ENCODE results near the gene ASB3.
A peak's percentile ranks its signal among the peaks of the same experiment; 100 is the strongest.
"Not testable (repeated sequence)": the region's sequence is repeated elsewhere in the genome, so short reads cannot be mapped to it uniquely, and the experiment has no call there.

Gene ASB3

GRCh38 chr2:53720944-53721343 is 65.8 kb downstream of the ASB3 start:
- not testable (repeated sequence) for H3K27me3 ChIP-seq (ENCODE audit: control insufficient read depth in 1 of 2, insufficient read depth in 1 of 2, low read length in 2 of 2); H3K4ac ChIP-seq (ENCODE audit: low read depth in 1 of 2, low read length in 2 of 2); H2AK5ac ChIP-seq (ENCODE audit: low read length, severe bottlenecking); DNase-seq; H3K9ac ChIP-seq (ENCODE audit: low read length); H2BK15ac ChIP-seq (ENCODE audit: low read depth, poor library complexity, severe bottlenecking); H2AFZ ChIP-seq (ENCODE audit: low read depth, low read length); H3K9me3 ChIP-seq (ENCODE audit: control insufficient read depth, low read length); H3K36me3 ChIP-seq (ENCODE audit: control insufficient read depth in 1 of 2, insufficient read depth in 2 of 2, low read depth in 1 of 2, low read length in 2 of 2); H3K14ac ChIP-seq (ENCODE audit: low read length in 2 of 2); H3K23ac ChIP-seq (ENCODE audit: low read length in 2 of 2); H2BK5ac ChIP-seq (ENCODE audit: low read depth, low read length, poor library complexity, severe bottlenecking); H3K4me3 ChIP-seq (ENCODE audit: insufficient read depth in 1 of 2, low read depth in 1 of 2, low read length in 2 of 2); H4K8ac ChIP-seq (ENCODE audit: low read length); H2BK12ac ChIP-seq (ENCODE audit: low read length in 2 of 2); H3K18ac ChIP-seq (ENCODE audit: low read depth in 1 of 2, low read length in 2 of 2); H3K4me2 ChIP-seq (ENCODE audit: low read length, poor library complexity, severe bottlenecking); H4K91ac ChIP-seq (ENCODE audit: low read length); H3K27ac ChIP-seq (ENCODE audit: low read length, poor library complexity, severe bottlenecking); H3K4me1 ChIP-seq (ENCODE audit: control insufficient read depth, insufficient read depth, low read depth, low read length); H2BK120ac ChIP-seq (ENCODE audit: low read depth, low read length)
- WGBS, result 83% methylated on average over 1 of the region's 3 CpGs
- H3K79me1 ChIP-seq (replicated peaks; ENCODE audit: low read length, poor library complexity, severe bottlenecking), result peaks cover 19% of the 10 kb centered on the region

GRCh38 chr2:53715568-53715967 is 71.2 kb downstream of the ASB3 start:
- Histone ChIP-seq H3K14ac (ENCODE audit: low read length in 2 of 2) (no peak overlapping the region), H3K4ac (ENCODE audit: low read depth in 1 of 2, low read length in 2 of 2) (no peak overlapping the region), H3K9ac (ENCODE audit: low read length) (no peak overlapping the region), H3K4me1 (ENCODE audit: control insufficient read depth, insufficient read depth, low read depth, low read length) (no peaks in the 10 kb centered on the region), H2BK15ac (ENCODE audit: low read depth, poor library complexity, severe bottlenecking) (no peak overlapping the region), H3K79me1 (replicated peaks; ENCODE audit: low read length, poor library complexity, severe bottlenecking) (peaks cover 12% of the 10 kb centered on the region), H3K27ac (ENCODE audit: low read length, poor library complexity, severe bottlenecking) (no peak overlapping the region), H3K23ac (ENCODE audit: low read length in 2 of 2) (no peak overlapping the region), H3K27me3 (ENCODE audit: control insufficient read depth in 1 of 2, insufficient read depth in 1 of 2, low read length in 2 of 2) (no peaks in the 10 kb centered on the region), H4K91ac (ENCODE audit: low read length) (no peak overlapping the region), H4K8ac (ENCODE audit: low read length) (no peak overlapping the region), H3K4me2 (ENCODE audit: low read length, poor library complexity, severe bottlenecking) (no peak overlapping the region), H2AFZ (ENCODE audit: low read depth, low read length) (no peak overlapping the region), H3K36me3 (ENCODE audit: control insufficient read depth in 1 of 2, insufficient read depth in 2 of 2, low read depth in 1 of 2, low read length in 2 of 2) (peaks cover 6 to 17% of the 10 kb centered on the region in 2 experiments), H3K9me3 (ENCODE audit: control insufficient read depth, low read length) (no peaks in the 10 kb centered on the region), H2BK120ac (ENCODE audit: low read depth, low read length) (no peak overlapping the region), H3K18ac (ENCODE audit: low read depth in 1 of 2, low read length in 2 of 2) (no peak overlapping the region), H2BK5ac (ENCODE audit: low read depth, low read length, poor library complexity, severe bottlenecking) (no peak overlapping the region), H2BK12ac (ENCODE audit: low read length in 2 of 2) (no peak overlapping the region), H2AK5ac (ENCODE audit: low read length, severe bottlenecking) (no peak overlapping the region), H3K4me3 (ENCODE audit: insufficient read depth in 1 of 2, low read depth in 1 of 2, low read length in 2 of 2) (no peak overlapping the region)
- DNase-seq, result peak; percentile 22

GRCh38 chr2:53711271-53711780 is 75.4 kb downstream of the ASB3 start:
- Histone ChIP-seq H2BK5ac (ENCODE audit: low read depth, low read length, poor library complexity, severe bottlenecking) (no peak overlapping the region), H3K79me1 (replicated peaks; ENCODE audit: low read length, poor library complexity, severe bottlenecking) (peaks cover 3% of the 10 kb centered on the region), H3K23ac (ENCODE audit: low read length in 2 of 2) (no peak overlapping the region), H3K4ac (ENCODE audit: low read depth in 1 of 2, low read length in 2 of 2) (no peak overlapping the region), H2AK5ac (ENCODE audit: low read length, severe bottlenecking) (no peak overlapping the region), H3K18ac (ENCODE audit: low read depth in 1 of 2, low read length in 2 of 2) (no peak overlapping the region), H2BK120ac (ENCODE audit: low read depth, low read length) (no peak overlapping the region), H2BK12ac (ENCODE audit: low read length in 2 of 2) (no peak overlapping the region), H4K91ac (ENCODE audit: low read length) (no peak overlapping the region), H2BK15ac (ENCODE audit: low read depth, poor library complexity, severe bottlenecking) (no peak overlapping the region), H3K4me3 (ENCODE audit: insufficient read depth in 1 of 2, low read depth in 1 of 2, low read length in 2 of 2) (no peak overlapping the region), H3K4me2 (ENCODE audit: low read length, poor library complexity, severe bottlenecking) (no peak overlapping the region), H3K14ac (ENCODE audit: low read length in 2 of 2) (no peak overlapping the region), H4K8ac (ENCODE audit: low read length) (no peak overlapping the region), H2AFZ (ENCODE audit: low read depth, low read length) (no peak overlapping the region), H3K9ac (ENCODE audit: low read length) (no peak overlapping the region), H3K27ac (ENCODE audit: low read length, poor library complexity, severe bottlenecking) (no peak overlapping the region), H3K27me3 (ENCODE audit: control insufficient read depth in 1 of 2, insufficient read depth in 1 of 2, low read length in 2 of 2) (no peaks in the 10 kb centered on the region), H3K36me3 (ENCODE audit: control insufficient read depth in 1 of 2, insufficient read depth in 2 of 2, low read depth in 1 of 2, low read length in 2 of 2) (peaks cover 27 to 48% of the 10 kb centered on the region in 2 experiments), H3K4me1 (ENCODE audit: control insufficient read depth, insufficient read depth, low read depth, low read length) (no peaks in the 10 kb centered on the region), H3K9me3 (ENCODE audit: control insufficient read depth, low read length) (peaks cover 12% of the 10 kb centered on the region)
- DNase-seq, result no peak
- WGBS, result 97% methylated on average over 7 of the region's 7 CpGs

- Histone ChIP-seq H4K8ac (ENCODE audit: low read length) (no peak overlapping the region), H3K18ac (ENCODE audit: low read depth in 1 of 2, low read length in 2 of 2) (no peak overlapping the region), H3K23ac (ENCODE audit: low read length in 2 of 2) (no peak overlapping the region), H3K9me3 (ENCODE audit: control insufficient read depth, low read length) (peaks cover 12% of the 10 kb centered on the region), H3K9ac (ENCODE audit: low read length) (no peak overlapping the region), H3K27me3 (ENCODE audit: control insufficient read depth in 1 of 2, insufficient read depth in 1 of 2, low read length in 2 of 2) (no peaks in the 10 kb centered on the region), H2BK120ac (ENCODE audit: low read depth, low read length) (no peak overlapping the region), H2AK5ac (ENCODE audit: low read length, severe bottlenecking) (no peak overlapping the region), H3K36me3 (ENCODE audit: control insufficient read depth in 1 of 2, insufficient read depth in 2 of 2, low read depth in 1 of 2, low read length in 2 of 2) (peaks cover 28 to 42% of the 10 kb centered on the region in 2 experiments), H3K4me3 (ENCODE audit: insufficient read depth in 1 of 2, low read depth in 1 of 2, low read length in 2 of 2) (no peak overlapping the region), H3K4me2 (ENCODE audit: low read length, poor library complexity, severe bottlenecking) (no peak overlapping the region), H3K14ac (ENCODE audit: low read length in 2 of 2) (no peak overlapping the region), H2BK15ac (ENCODE audit: low read depth, poor library complexity, severe bottlenecking) (no peak overlapping the region), H2BK5ac (ENCODE audit: low read depth, low read length, poor library complexity, severe bottlenecking) (no peak overlapping the region), H3K79me1 (replicated peaks; ENCODE audit: low read length, poor library complexity, severe bottlenecking) (peaks cover 3% of the 10 kb centered on the region), H3K27ac (ENCODE audit: low read length, poor library complexity, severe bottlenecking) (no peak overlapping the region), H3K4ac (ENCODE audit: low read depth in 1 of 2, low read length in 2 of 2) (no peak overlapping the region), H3K4me1 (ENCODE audit: control insufficient read depth, insufficient read depth, low read depth, low read length) (no peaks in the 10 kb centered on the region), H2BK12ac (ENCODE audit: low read length in 2 of 2) (no peak overlapping the region), H4K91ac (ENCODE audit: low read length) (no peak overlapping the region), H2AFZ (ENCODE audit: low read depth, low read length) (no peak overlapping the region)
- no peak for DNase-seq
Observed at GRCh38 chr2:53708988-53709387, 77.8 kb downstream of the ASB3 start.
